Smooth muscle cell of the brain vasculature (primary cell): ENCODE results near the gene HOXB7.

Experiments
- DNase-seq: peaks from one replicate; pipeline ENCODE4 v3.0.0-alpha.2; 2012; ENCODE audit warnings: low read depth, low spot score

HOXB7 gene

GRCh38 chr17:48579760-48580554 is 30.9 kb downstream of the HOXB7 start:
- no peak for DNase-seq

GRCh38 chr17:48579471-48579759 is 31.4 kb downstream of the HOXB7 start:
- DNase-seq, result no peak

GRCh38 chr17:48578616-48579470 is 32.0 kb downstream of the HOXB7 start:
- no peak for DNase-seq

GRCh38 chr17:48577946-48578615 is 32.7 kb downstream of the HOXB7 start, which contains the start of gene HOXB4:
Gene HOXB4, minus strand, starts transcription at chr17:48578350. Its CDS starts 31 bp downstream, at chr17:48578319.
- no peak for DNase-seq

- DNase-seq, result no peak
Measured at GRCh38 chr17:48577330-48577945, 33.4 kb downstream of the HOXB7 start.

GRCh38 chr17:48576479-48577309 is 34.1 kb downstream of the HOXB7 start:
- no peak for DNase-seq

GRCh38 chr17:48575673-48576478 is 34.9 kb downstream of the HOXB7 start:
- DNase-seq, result no peak

GRCh38 chr17:48575066-48575582 is 35.7 kb downstream of the HOXB7 start:
- no peak for DNase-seq

- DNase-seq, result no peak
Measured at GRCh38 chr17:48574505-48575065, 36.2 kb downstream of the HOXB7 start.

GRCh38 chr17:48571826-48572417 is 38.9 kb downstream of the HOXB7 start:
- no peak for DNase-seq

GRCh38 chr17:48571024-48571818 is 39.6 kb downstream of the HOXB7 start:
- DNase-seq, result no peak

GRCh38 chr17:48570325-48571023 is 40.3 kb downstream of the HOXB7 start:
- no peak for DNase-seq

- DNase-seq, result no peak
Measured at GRCh38 chr17:48569674-48570324, 41.0 kb downstream of the HOXB7 start.

GRCh38 chr17:48569240-48569582 is 41.6 kb downstream of the HOXB7 start:
- no peak for DNase-seq

GRCh38 chr17:48568499-48569239 is 42.1 kb downstream of the HOXB7 start:
- DNase-seq, result no peak

GRCh38 chr17:48567646-48568354 is 43.0 kb downstream of the HOXB7 start:
- no peak for DNase-seq
